Activated naive CD8-positive, alpha-beta T cell treated with anti-CD3 and anti-CD28 coated beads, Interleukin-2, amount 50 U/mL, for 24 hours (primary cell): ENCODE results near the gene NPR1.
"Not testable (repeated sequence)": the region's sequence is repeated elsewhere in the genome, so short reads cannot be mapped to it uniquely, and the experiment has no call there.

Experiments
- ATAC-seq: fragments of 150-1000 bp; cut with Tn5 transposase; one replicate; pipeline ENCODE4 v1.10.0; 2021
- DNase-seq: peaks from one replicate; pipeline ENCODE4 v3.0.0; 2021
- H3K27ac Mint-ChIP-seq: one replicate; pipeline ENCODE4 v1.8.0; 2021; ENCODE audit warnings: mild to moderate bottlenecking, mixed read lengths
- H3K27me3 Mint-ChIP-seq: one replicate; pipeline ENCODE4 v1.8.0; 2021; ENCODE audit warnings: mixed read lengths
- H3K36me3 Mint-ChIP-seq: one replicate; pipeline ENCODE4 v1.8.0; 2021; ENCODE audit warnings: low read depth, mixed read lengths
- H3K4me1 Mint-ChIP-seq: one replicate; pipeline ENCODE4 v1.8.0; 2021; ENCODE audit warnings: mixed read lengths
- H3K4me3 Mint-ChIP-seq: one replicate; pipeline ENCODE4 v1.8.0; 2021; ENCODE audit warnings: mild to moderate bottlenecking, moderate library complexity, mixed read lengths
- H3K9me3 Mint-ChIP-seq: one replicate; pipeline ENCODE4 v1.8.0; 2021; ENCODE audit warnings: mixed read lengths

Gene NPR1

GRCh38 chr1:153716211-153716610 is 37.7 kb downstream of the NPR1 start:
- H3K27me3 Mint-ChIP-seq, DNase-seq, ATAC-seq, H3K4me3 Mint-ChIP-seq, H3K9me3 Mint-ChIP-seq, H3K4me1 Mint-ChIP-seq, H3K36me3 Mint-ChIP-seq, H3K27ac Mint-ChIP-seq: not testable (repeated sequence)

GRCh38 chr1:153717330-153717729 is 38.8 kb downstream of the NPR1 start:
- Mint-ChIP-seq H3K27ac (no peak overlapping the region), H3K4me1 (peaks cover 8% of the 10 kb centered on the region), H3K27me3 (peaks cover 4% of the 10 kb centered on the region), H3K4me3 (no peak overlapping the region), H3K9me3 (no peaks in the 10 kb centered on the region), H3K36me3 (no peaks in the 10 kb centered on the region)
- DNase-seq (no peak), ATAC-seq (peak; percentile 61)

- no peaks in the 10 kb centered on the region for H3K36me3 Mint-ChIP-seq
- peaks cover 10% of the 10 kb centered on the region for H3K4me1 Mint-ChIP-seq
- H3K27me3 Mint-ChIP-seq: peaks cover 2% of the 10 kb centered on the region
- no peaks in the 10 kb centered on the region for H3K9me3 Mint-ChIP-seq
- H3K27ac Mint-ChIP-seq: no peak overlapping the region
- no peak for DNase-seq
- ATAC-seq: no peak
- no peak overlapping the region for H3K4me3 Mint-ChIP-seq
Measured at GRCh38 chr1:153723687-153724086, 45.2 kb downstream of the NPR1 start.

GRCh38 chr1:153724634-153725033 is 46.1 kb downstream of the NPR1 start:
- H3K27ac Mint-ChIP-seq, H3K4me3 Mint-ChIP-seq, H3K27me3 Mint-ChIP-seq, DNase-seq, ATAC-seq, H3K9me3 Mint-ChIP-seq, H3K36me3 Mint-ChIP-seq: not testable (repeated sequence)
- peaks cover 18% of the 10 kb centered on the region for H3K4me1 Mint-ChIP-seq

- Mint-ChIP-seq H3K4me1 (peaks cover 44% of the 10 kb centered on the region), H3K4me3 (peak within 1 kb of the TSS; percentile 93), H3K9me3 (no peaks in the 10 kb centered on the region), H3K36me3 (peaks cover 9% of the 10 kb centered on the region), H3K27ac (peak within 1 kb of the TSS; percentile 91), H3K27me3 (peaks cover 2% of the 10 kb centered on the region)
- ATAC-seq: peak; percentile 99
- peak; percentile 97 for DNase-seq
Measured at GRCh38 chr1:153727463-153728304, 49.2 kb downstream of the NPR1 start, which contains the start of gene INTS3. Gene INTS3 (plus strand): TSS chr1:153728050. CDS start chr1:153728635, 585 bp downstream.

GRCh38 chr1:153728305-153729066 is 50.0 kb downstream of the NPR1 start:
- H3K4me1 Mint-ChIP-seq: peaks cover 45% of the 10 kb centered on the region
- H3K4me3 Mint-ChIP-seq: peak overlapping the region; percentile 93
- ATAC-seq (no peak), DNase-seq (peak; percentile 38)
- no peaks in the 10 kb centered on the region for H3K9me3 Mint-ChIP-seq
- H3K27ac Mint-ChIP-seq: peak overlapping the region; percentile 91
- H3K27me3 Mint-ChIP-seq: peaks cover 2% of the 10 kb centered on the region
- H3K36me3 Mint-ChIP-seq: peaks cover 9% of the 10 kb centered on the region

GRCh38 chr1:153730468-153730988 is 52.0 kb downstream of the NPR1 start:
- Mint-ChIP-seq H3K27ac (peak overlapping the region; percentile 47), H3K9me3 (no peaks in the 10 kb centered on the region), H3K4me3 (peak overlapping the region; percentile 93), H3K27me3 (peaks cover 2% of the 10 kb centered on the region), H3K4me1 (peaks cover 51% of the 10 kb centered on the region), H3K36me3 (peaks cover 16% of the 10 kb centered on the region)
- ATAC-seq (no peak), DNase-seq (no peak)

GRCh38 chr1:153733970-153734369 is 55.5 kb downstream of the NPR1 start:
- Mint-ChIP-seq H3K4me1 (peaks cover 39% of the 10 kb centered on the region), H3K36me3 (peaks cover 18% of the 10 kb centered on the region), H3K27me3 (no peaks in the 10 kb centered on the region), H3K27ac (peak overlapping the region; percentile 42), H3K9me3 (no peaks in the 10 kb centered on the region), H3K4me3 (no peak overlapping the region)
- ATAC-seq (no peak), DNase-seq (no peak)

- H3K4me3 Mint-ChIP-seq: no peak overlapping the region
- H3K27me3 Mint-ChIP-seq: no peaks in the 10 kb centered on the region
- H3K27ac Mint-ChIP-seq: peak overlapping the region; percentile 42
- peaks cover 18% of the 10 kb centered on the region for H3K36me3 Mint-ChIP-seq
- H3K4me1 Mint-ChIP-seq: peaks cover 34% of the 10 kb centered on the region
- H3K9me3 Mint-ChIP-seq: no peaks in the 10 kb centered on the region
- DNase-seq (no peak), ATAC-seq (no peak)
Measured at GRCh38 chr1:153734396-153735089, 56.1 kb downstream of the NPR1 start.

- ATAC-seq: no peak
- no peak for DNase-seq
- H3K4me1 Mint-ChIP-seq: peaks cover 29% of the 10 kb centered on the region
- H3K4me3 Mint-ChIP-seq: no peak overlapping the region
- H3K27me3 Mint-ChIP-seq: no peaks in the 10 kb centered on the region
- H3K27ac Mint-ChIP-seq: no peak overlapping the region
- no peaks in the 10 kb centered on the region for H3K9me3 Mint-ChIP-seq
- peaks cover 18% of the 10 kb centered on the region for H3K36me3 Mint-ChIP-seq
Measured at GRCh38 chr1:153735090-153735420, 56.6 kb downstream of the NPR1 start.

GRCh38 chr1:153741986-153742385 is 63.5 kb downstream of the NPR1 start:
- no peak for ATAC-seq
- Mint-ChIP-seq H3K9me3 (no peaks in the 10 kb centered on the region), H3K36me3 (peaks cover 27% of the 10 kb centered on the region), H3K4me1 (peaks cover 16% of the 10 kb centered on the region), H3K27me3 (no peaks in the 10 kb centered on the region), H3K4me3 (no peak overlapping the region), H3K27ac (peak overlapping the region; percentile 41)
- no peak for DNase-seq

- H3K9me3 Mint-ChIP-seq: no peaks in the 10 kb centered on the region
- H3K36me3 Mint-ChIP-seq: peaks cover 30% of the 10 kb centered on the region
- peaks cover 16% of the 10 kb centered on the region for H3K4me1 Mint-ChIP-seq
- no peak overlapping the region for H3K4me3 Mint-ChIP-seq
- peak overlapping the region; percentile 41 for H3K27ac Mint-ChIP-seq
- DNase-seq (no peak), ATAC-seq (peak; percentile 54)
- no peaks in the 10 kb centered on the region for H3K27me3 Mint-ChIP-seq
Measured at GRCh38 chr1:153742411-153743142, 64.1 kb downstream of the NPR1 start.
